NCI-H2171 (cell line): ENCODE measurements around the gene FBXO9.
A peak's percentile ranks its signal among the peaks of the same experiment; 100 is the strongest.
"Not testable (repeated sequence)": the region's sequence is repeated elsewhere in the genome, so short reads cannot be mapped to it uniquely, and the experiment has no call there.

Source experiments
- DNase-seq: peaks from one replicate; lab custom pipeline; 2025; lab: John Stamatoyannopoulos, UW

Gene FBXO9

GRCh38 chr6:53048431-53049195, 16.6 kb upstream of the FBXO9 start:
- no peak for DNase-seq

- no peak for DNase-seq
Measured at GRCh38 chr6:53049415-53049814, 15.8 kb upstream of the FBXO9 start.

GRCh38 chr6:53052152-53052551, 13.1 kb upstream of the FBXO9 start:
- not testable (repeated sequence) for DNase-seq

- DNase-seq: no peak
Measured at GRCh38 chr6:53054532-53054931, 10.7 kb upstream of the FBXO9 start.

- DNase-seq: no peak
Measured at GRCh38 chr6:53055873-53056272, 9.3 kb upstream of the FBXO9 start.

- DNase-seq: no peak
Measured at GRCh38 chr6:53056273-53056672, 8.9 kb upstream of the FBXO9 start.

- DNase-seq: no peak
Measured at GRCh38 chr6:53058388-53059195, 6.6 kb upstream of the FBXO9 start.

GRCh38 chr6:53059648-53060589, 5.3 kb upstream of the FBXO9 start:
- DNase-seq: no peak

- no peak for DNase-seq
Measured at GRCh38 chr6:53062169-53062539, 3.0 kb upstream of the FBXO9 start.

- DNase-seq: not testable (repeated sequence)
Measured at GRCh38 chr6:53064255-53064654, 949 bp upstream of the FBXO9 start.

GRCh38 chr6:53064726-53065265, 408 bp upstream of the FBXO9 start:
- DNase-seq: peak; percentile 92

- DNase-seq: peak; percentile 10
Measured at GRCh38 chr6:53066077-53066417, 843 bp downstream of the FBXO9 start.

- DNase-seq: no peak
Measured at GRCh38 chr6:53066874-53067706, 1.9 kb downstream of the FBXO9 start.

GRCh38 chr6:53067849-53068361, 2.7 kb downstream of the FBXO9 start:
- no peak for DNase-seq

- no peak for DNase-seq
Measured at GRCh38 chr6:53069427-53069826, 4.2 kb downstream of the FBXO9 start.

GRCh38 chr6:53070806-53071205, 5.6 kb downstream of the FBXO9 start:
- no peak for DNase-seq

- DNase-seq: no peak
Measured at GRCh38 chr6:53074347-53074746, 9.1 kb downstream of the FBXO9 start.

GRCh38 chr6:53080813-53081212, 15.6 kb downstream of the FBXO9 start:
- no peak for DNase-seq

- DNase-seq: no peak
Measured at GRCh38 chr6:53086302-53086701, 21.1 kb downstream of the FBXO9 start.

GRCh38 chr6:53089948-53090347, 24.7 kb downstream of the FBXO9 start:
- no peak for DNase-seq

GRCh38 chr6:53090576-53090975, 25.4 kb downstream of the FBXO9 start:
- DNase-seq: no peak
